Superior temporal gyrus (tissue), 1 donor: Measurements from ENCODE around the gene EMILIN3.

Experiments used
- DNase-seq: peaks from one replicate; pipeline ENCODE4 v3.0.0-alpha.2; 2016; ENCODE audit errors: extremely low spot score

EMILIN3 gene, protein sequence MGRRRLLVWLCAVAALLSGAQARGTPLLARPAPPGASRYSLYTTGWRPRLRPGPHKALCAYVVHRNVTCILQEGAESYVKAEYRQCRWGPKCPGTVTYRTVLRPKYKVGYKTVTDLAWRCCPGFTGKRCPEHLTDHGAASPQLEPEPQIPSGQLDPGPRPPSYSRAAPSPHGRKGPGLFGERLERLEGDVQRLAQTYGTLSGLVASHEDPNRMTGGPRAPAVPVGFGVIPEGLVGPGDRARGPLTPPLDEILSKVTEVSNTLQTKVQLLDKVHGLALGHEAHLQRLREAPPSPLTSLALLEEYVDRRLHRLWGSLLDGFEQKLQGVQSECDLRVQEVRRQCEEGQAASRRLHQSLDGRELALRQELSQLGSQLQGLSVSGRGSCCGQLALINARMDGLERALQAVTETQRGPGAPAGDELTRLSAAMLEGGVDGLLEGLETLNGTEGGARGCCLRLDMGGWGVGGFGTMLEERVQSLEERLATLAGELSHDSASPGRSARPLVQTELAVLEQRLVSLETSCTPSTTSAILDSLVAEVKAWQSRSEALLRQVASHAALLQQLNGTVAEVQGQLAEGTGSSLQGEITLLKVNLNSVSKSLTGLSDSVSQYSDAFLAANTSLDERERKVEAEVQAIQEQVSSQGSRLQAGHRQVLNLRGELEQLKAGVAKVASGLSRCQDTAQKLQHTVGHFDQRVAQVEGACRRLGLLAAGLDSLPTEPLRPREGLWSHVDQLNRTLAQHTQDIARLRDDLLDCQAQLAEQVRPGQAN

GRCh38 chr20:41366546-41367392 lies at the start of gene EMILIN3:
Gene EMILIN3, minus strand, starts transcription at chr20:41366818. Its CDS starts 184 bp downstream, at chr20:41366634.
- no peak for DNase-seq

- no peak for DNase-seq
These were observed 48.6 kb upstream of the EMILIN3 start for GRCh38 chr20:41415191-41415590.

DNA sequence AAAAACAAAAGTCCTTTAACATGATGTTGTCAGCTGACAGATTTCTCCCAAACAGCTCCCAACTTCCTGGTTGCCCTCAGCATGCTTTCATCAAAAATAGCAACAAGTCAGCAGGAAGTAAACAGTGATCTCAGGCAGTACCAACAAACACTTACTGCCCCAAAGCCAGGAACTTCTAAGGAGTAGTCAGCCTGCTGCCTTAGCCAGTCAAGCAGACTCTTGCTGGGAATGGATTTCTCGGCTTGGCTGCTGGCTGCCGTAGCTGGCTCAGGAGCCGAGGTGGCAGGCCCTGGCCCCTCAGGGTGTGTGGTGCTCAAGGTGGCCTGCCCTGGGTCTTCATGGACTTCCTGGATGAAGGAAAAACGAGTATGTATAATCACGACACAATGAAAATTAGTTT lies 46.6 kb upstream of the EMILIN3 start:
- DNase-seq: no peak

GRCh38 chr20:41412324-41413120 lies 45.9 kb upstream of the EMILIN3 start:
- DNase-seq: no peak

DNA sequence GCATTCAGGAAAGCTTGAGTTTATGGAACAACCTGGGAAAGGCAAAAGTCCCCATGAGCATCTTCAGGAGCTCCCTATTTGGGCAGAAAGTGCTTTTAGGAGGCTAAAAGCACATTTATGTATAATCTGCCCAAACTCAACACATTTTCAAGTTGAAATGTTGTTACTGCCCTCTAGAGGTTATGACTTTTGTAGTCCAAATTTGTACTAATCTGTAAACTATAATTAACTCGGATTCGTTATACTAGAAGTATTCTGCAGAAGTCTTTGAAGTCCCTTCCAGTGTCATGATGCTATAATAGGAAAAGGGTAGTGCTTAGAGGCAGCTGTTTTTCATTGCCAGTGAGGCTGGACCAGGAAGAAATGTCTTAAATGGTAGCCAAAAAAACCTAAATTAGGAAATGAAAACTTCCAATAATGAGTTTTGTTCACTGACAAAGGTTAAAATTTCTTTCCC lies 44.8 kb upstream of the EMILIN3 start:
- peak; percentile 78 for DNase-seq

- DNase-seq: no peak
These were observed 42.4 kb upstream of the EMILIN3 start for GRCh38 chr20:41408986-41409385.

DNA sequence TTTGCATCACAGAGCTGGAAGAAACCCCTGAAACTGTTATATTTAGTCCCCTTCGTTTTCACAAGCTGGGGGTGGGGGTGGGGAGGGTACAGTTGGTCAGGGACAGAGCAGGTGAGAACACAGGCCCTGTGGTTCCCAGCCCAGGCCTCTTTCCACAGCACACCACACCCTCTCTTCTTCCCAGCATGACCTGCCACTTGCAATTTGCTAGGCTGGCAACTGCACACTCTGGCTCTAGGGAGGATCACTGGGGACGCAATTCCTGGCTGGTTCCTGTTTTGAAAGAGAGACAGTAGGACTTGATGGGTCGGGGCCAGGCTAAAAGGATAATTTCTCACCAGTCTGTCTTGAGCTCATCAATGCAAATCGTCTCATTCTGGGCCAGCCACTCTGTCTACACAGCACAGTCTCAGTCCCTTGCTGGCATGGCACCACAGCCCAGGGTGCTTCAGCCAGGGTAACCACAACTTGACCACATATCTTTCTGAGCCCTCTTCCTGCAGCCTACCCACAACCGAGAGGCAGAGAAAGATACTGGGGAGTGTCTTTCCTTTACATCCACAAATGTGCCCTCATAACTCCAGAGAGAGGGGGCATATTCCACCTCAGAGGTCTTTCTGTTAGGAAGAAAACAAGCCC lies 41.7 kb upstream of the EMILIN3 start:
- DNase-seq: no peak

DNA sequence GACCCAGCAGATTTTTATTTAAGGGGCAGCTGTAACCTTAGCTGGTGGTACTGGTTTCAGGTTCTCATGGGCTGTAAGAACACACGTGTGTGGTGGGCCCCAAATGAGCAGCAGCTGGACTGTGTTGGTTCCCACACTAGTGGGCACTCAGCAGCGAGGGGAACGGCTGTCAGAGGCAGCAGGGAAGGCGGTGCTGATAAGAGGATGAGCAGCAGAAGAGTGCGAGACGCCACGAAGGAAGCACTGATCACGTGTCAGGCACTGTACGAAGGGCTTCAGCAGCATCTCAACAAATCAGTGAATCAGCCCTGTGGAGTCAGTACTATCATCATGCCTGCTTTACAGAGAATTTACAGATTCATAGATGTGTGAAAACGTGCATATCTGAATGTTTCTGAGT lies 41.0 kb upstream of the EMILIN3 start:
- DNase-seq: no peak

GRCh38 chr20:41406896-41407444 lies 40.4 kb upstream of the EMILIN3 start:
- no peak for DNase-seq

DNA sequence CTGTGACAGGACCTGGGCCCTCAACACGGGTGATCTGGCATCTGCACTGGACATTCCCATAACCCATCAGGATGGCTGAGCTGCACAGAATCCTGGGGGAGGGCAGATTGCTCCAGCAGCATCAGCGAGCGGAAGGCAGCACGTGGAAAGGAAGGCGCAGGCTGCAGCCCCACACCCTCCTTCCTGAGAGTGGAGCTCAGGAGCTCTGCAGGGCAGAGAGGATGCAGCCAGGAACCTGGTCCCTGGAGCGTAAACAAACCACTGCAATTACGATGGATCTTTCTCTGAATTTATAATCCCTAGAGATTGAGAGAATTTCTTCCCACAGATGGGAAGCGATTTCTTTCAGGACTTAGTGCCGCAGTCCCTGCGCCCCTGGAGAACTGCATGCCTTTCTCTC lies 39.7 kb upstream of the EMILIN3 start:
- no peak for DNase-seq

DNA sequence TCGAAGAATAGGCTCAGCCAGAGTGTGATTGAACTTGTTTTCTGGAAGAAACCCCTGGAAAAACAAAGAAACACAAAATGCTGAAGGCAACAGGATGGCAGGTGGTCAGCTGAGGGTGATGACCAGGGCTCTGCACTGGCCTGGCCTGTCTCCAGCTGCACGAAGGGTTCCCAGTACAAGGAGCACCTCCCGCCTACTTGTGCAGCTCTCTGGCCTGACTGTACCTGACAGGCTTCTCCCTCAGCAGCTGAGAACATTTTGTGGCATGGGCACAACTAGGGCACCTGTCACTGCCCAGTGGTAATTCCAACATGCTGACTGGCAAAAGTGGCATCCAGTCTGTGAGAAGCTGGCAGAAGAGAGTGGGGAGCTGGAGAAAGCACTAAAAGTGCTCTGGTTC lies 38.8 kb upstream of the EMILIN3 start:
- no peak for DNase-seq

DNA sequence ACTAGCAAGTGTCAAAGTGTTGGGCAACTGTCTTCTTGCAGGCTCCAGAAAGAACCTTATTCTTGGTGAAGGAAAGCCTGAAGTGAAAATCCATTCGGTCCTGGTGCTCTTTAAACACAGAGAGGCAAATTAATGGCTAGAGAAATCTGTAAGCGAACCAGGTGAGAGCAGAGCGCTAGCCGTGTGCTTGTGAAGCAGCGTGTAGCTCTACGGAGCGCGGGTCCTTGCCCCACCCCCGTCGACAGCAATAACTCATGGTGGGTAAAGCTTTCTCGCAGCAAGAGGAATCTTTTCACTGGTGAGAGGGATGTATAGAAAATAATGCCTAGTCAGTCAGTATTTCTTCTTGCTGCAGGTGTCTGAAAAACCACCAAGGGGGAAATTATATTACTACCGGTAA lies 37.0 kb upstream of the EMILIN3 start:
- no peak for DNase-seq

- DNase-seq: no peak
These were observed 31.8 kb upstream of the EMILIN3 start for GRCh38 chr20:41398408-41398807.

- DNase-seq: no peak
These were observed 29.3 kb upstream of the EMILIN3 start for GRCh38 chr20:41395667-41396664.

DNA sequence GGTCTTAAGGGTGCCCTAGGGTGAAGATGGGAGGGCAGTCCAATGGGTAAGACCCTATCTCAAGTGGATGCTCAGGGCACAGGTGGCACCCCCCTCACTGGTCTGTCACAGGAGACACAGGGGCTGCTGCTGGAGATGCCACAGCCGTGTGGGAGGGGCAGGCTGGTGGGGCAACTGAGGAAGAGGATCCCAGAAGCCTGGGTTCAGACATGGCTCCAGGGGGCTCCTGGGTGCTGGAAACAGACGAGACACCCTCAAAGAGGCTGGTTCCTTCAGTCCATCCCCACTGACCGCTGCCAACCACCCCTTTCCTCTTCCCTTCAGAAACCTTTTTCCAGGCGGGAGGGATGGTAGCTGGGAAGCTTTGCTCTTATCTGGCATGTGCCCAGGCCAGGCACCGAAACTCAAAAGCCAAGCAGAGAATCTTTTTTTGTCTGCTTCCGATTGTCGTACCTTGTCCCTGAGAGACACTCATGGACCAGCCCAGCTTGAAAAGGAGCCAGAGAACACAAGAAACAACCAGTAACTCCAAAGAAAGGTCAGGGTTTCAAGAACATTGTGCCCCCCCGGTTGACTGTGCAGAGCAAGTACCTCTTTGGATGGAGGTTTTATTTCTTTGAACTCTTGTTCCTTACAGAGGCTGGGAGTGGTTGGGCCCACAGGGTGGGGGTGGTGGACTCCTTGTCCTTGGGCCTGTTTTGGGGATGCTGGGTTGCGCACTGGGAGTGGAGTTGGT lies 28.5 kb upstream of the EMILIN3 start:
- DNase-seq: peak; percentile 42

DNA sequence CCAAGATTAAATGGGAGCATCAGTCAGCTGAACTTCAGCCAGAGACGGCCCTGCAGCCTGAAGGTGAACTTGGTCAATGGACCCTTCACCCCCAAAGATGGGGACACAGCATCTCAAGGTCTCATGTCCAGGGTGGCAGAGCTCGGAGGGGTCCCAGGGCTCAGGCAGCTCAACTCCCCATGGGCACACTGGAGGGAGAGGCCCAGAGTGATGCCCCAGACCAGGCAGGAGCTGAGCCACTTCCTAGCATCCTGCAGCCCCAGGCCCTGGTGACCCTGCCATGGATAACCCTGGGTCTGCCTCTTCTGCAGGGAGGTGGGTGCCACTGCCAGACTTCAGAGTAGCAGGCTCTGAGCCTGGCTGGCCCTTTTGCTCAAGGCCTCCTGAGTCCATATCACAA lies 27.5 kb upstream of the EMILIN3 start:
- DNase-seq: no peak

GRCh38 chr20:41393705-41394066 lies 27.1 kb upstream of the EMILIN3 start:
- DNase-seq: peak; percentile 57

DNA sequence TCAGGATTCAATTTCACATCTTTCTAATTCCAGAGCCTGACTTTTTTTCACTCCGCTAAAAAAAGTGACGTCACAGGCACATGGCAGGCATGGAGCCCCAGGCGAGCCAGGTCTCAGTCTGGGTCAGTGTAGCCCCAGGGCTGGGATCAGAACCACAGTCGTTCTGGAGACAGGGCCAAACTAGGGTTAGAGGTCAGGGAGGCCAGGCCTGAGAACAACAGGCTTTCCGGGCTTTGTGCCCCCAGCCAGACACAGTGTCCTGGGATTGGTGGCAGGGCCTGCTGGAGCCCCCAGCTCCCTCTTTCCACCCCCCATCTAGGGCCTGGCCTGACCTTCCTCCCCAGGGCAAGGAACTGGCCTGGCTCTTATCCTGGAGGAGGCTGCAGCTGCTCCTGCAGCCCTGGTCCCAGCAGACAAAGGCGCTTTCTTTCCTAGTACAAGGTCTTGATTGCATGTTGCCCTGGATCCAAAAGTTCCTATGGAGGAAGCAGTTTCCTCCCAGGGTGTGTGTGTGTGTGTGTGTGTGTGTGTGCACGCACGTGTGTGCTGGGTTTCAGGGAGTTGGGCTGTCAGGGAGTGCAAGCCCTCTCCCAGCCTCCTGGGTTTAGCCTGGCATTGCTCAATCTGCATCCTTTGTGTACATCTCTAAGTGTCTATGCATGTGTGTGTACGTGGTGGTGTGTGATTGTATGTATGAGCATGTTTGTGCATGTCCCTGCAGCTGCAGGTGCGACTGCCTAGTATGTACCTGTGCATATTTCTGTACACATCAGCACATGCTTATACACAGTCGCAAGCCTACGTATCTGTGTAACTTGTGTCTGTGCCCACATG lies 26.5 kb upstream of the EMILIN3 start:
- peak; percentile 58 for DNase-seq
